ENCODE measurements around the gene MEP1A.

DNA sequence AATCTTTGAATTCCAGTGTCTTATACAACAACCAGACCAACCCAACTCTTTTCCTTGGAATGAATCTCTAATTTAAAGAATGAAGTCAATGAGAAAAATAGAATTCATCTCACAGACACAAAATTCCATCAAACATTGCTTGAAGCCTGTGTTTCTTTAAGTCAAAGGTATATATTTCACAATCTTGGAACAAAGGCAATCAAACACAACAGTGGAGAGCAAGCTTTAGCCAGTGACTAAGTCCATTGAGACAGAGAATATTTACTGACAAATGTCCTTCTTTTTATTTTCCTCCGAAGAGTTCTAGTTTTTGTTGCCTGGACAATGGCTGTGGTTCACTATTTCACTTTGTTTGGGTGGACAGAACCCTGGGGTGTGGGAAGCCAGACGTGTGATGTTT lies 35.8 kb downstream of the MEP1A start:
- TF ChIP-seq CTCF (IDR thresholded peaks at IDR 0.05; ENCODE audit: extremely low read depth in 1 of 2, insufficient read depth in 1 of 2, low read depth in 1 of 2, low read length in 2 of 2) (no peak), POLR2A (IDR thresholded peaks at IDR 0.05; ENCODE audit: low read depth, low read length) (no peak), POLR2AphosphoS5 (IDR thresholded peaks at IDR 0.05; ENCODE audit: insufficient read depth, low read depth, low read length) (no peak), EZH2 (IDR thresholded peaks at IDR 0.05; ENCODE audit: borderline replicate concordance, low read depth, low read length, severe bottlenecking) (no peak), MYC (IDR thresholded peaks at IDR 0.05; ENCODE audit: low read depth, low read length) (no peak)

Data from endothelial cell of umbilical vein (primary cell).